ENCODE data around the gene POU2AF3.
A peak's percentile ranks its signal among the peaks of the same experiment; 100 is the strongest.
"Not testable (repeated sequence)": the region's sequence is repeated elsewhere in the genome, so short reads cannot be mapped to it uniquely, and the experiment has no call there.

POU2AF3 gene

GRCh38 chr11:111301004-111301841 lies 2.9 kb downstream of the POU2AF3 start:
- peak; percentile 89 for DNase-seq

- no peak for DNase-seq
Observed at GRCh38 chr11:111301842-111302118, 3.4 kb downstream of the POU2AF3 start.

- peak; percentile 32 for DNase-seq
Observed at GRCh38 chr11:111302298-111302697, 4.0 kb downstream of the POU2AF3 start.

- DNase-seq, result peak; percentile 95
Observed at GRCh38 chr11:111303461-111303860, 5.1 kb downstream of the POU2AF3 start.

GRCh38 chr11:111305162-111305802 lies 6.9 kb downstream of the POU2AF3 start:
- DNase-seq, result no peak

- DNase-seq, result no peak
Observed at GRCh38 chr11:111305876-111306275, 7.5 kb downstream of the POU2AF3 start.

GRCh38 chr11:111306321-111306720 lies 8.0 kb downstream of the POU2AF3 start:
- no peak for DNase-seq

- peak; percentile 66 for DNase-seq
Observed at GRCh38 chr11:111307472-111308108, 9.2 kb downstream of the POU2AF3 start.

GRCh38 chr11:111308140-111308539 lies 9.8 kb downstream of the POU2AF3 start:
- DNase-seq, result peak; percentile 81

GRCh38 chr11:111309215-111309915 lies 11.0 kb downstream of the POU2AF3 start:
- DNase-seq, result no peak

- peak; percentile 36 for DNase-seq
Observed at GRCh38 chr11:111310088-111310487, 11.7 kb downstream of the POU2AF3 start.

- no peak for DNase-seq
Observed at GRCh38 chr11:111310723-111311122, 12.4 kb downstream of the POU2AF3 start.

GRCh38 chr11:111312076-111312475 lies 13.7 kb downstream of the POU2AF3 start:
- no peak for DNase-seq

GRCh38 chr11:111319296-111319695 lies 20.9 kb downstream of the POU2AF3 start:
- DNase-seq, result no peak

- not testable (repeated sequence) for DNase-seq
Observed at GRCh38 chr11:111320199-111320598, 21.9 kb downstream of the POU2AF3 start.

- no peak for DNase-seq
Observed at GRCh38 chr11:111320728-111321568, 22.6 kb downstream of the POU2AF3 start.

- no peak for DNase-seq
Observed at GRCh38 chr11:111322534-111322933, 24.2 kb downstream of the POU2AF3 start.

- DNase-seq, result no peak
Observed at GRCh38 chr11:111324277-111324720, 26.0 kb downstream of the POU2AF3 start.

GRCh38 chr11:111325259-111325658 lies 26.9 kb downstream of the POU2AF3 start:
- DNase-seq, result no peak

- no peak for DNase-seq
Observed at GRCh38 chr11:111326824-111327223, 28.5 kb downstream of the POU2AF3 start.

- peak; percentile 54 for DNase-seq
Observed at GRCh38 chr11:111327908-111328624, 29.7 kb downstream of the POU2AF3 start.

Measured in NCI-H2029 (cell line).